ENCODE results near the gene ZCCHC24. TPM values are rescaled to one million over a fixed set of nuclear protein-coding genes. Genes with fewer than 3 reads are reported as not detected.
A peak's percentile ranks its signal among the peaks of the same experiment; 100 is the strongest.

ZCCHC24 gene
- total and polyA plus RNA-seq, 9 donors = 21.6 to 92.1 (median 58.3) TPM

GRCh38 chr10:79459243-79459642 lies 13.8 kb upstream of the ZCCHC24 start:
- no peak for DNase-seq

GRCh38 chr10:79458483-79458882 lies 13.1 kb upstream of the ZCCHC24 start:
- Histone ChIP-seq H3K9me3 (no peaks in the 10 kb centered on the region), H3K27me3 (no peaks in the 10 kb centered on the region), H3K36me3 (no peaks in the 10 kb centered on the region), H3K27ac (no peak overlapping the region), H3K4me3 (no peak overlapping the region), H3K4me1 (ENCODE audit: insufficient read depth) (peaks cover 2% of the 10 kb centered on the region)
- TF ChIP-seq EP300 (IDR thresholded peaks at IDR 0.05) (no peak), POLR2A (IDR thresholded peaks at IDR 0.05) (no peak), CTCF (IDR thresholded peaks at IDR 0.05) (no peak)
- WGBS, 3 donors = 90 to 94% (median 93%) methylated on average over 4 of the region's 4 CpGs
- no peak for DNase-seq
- intact Hi-C loops (cut with DNase I) = no loop called here

More at GRCh38 chr10:79459243-79459642, 13.8 kb upstream of the ZCCHC24 start:
- Histone ChIP-seq H3K9me3 (no peaks in the 10 kb centered on the region), H3K4me1 (ENCODE audit: insufficient read depth) (no peaks in the 10 kb centered on the region), H3K27me3 (no peaks in the 10 kb centered on the region), H3K27ac (no peak overlapping the region), H3K4me3 (no peak overlapping the region), H3K36me3 (no peaks in the 10 kb centered on the region)
- intact Hi-C loops (cut with DNase I) = no loop called here
- TF ChIP-seq EP300 (IDR thresholded peaks at IDR 0.05) (no peak), POLR2A (IDR thresholded peaks at IDR 0.05) (no peak), CTCF (IDR thresholded peaks at IDR 0.05) (no peak)
- 8 to 35% (median 25%) methylated on average over 1 of the region's 1 CpG for WGBS, 3 donors

- no peak for DNase-seq
- TF ChIP-seq EP300 (IDR thresholded peaks at IDR 0.05) (no peak), CTCF (IDR thresholded peaks at IDR 0.05) (no peak), POLR2A (IDR thresholded peaks at IDR 0.05) (no peak)
- Histone ChIP-seq H3K27me3 (no peaks in the 10 kb centered on the region), H3K4me3 (no peak overlapping the region), H3K27ac (no peak overlapping the region), H3K4me1 (ENCODE audit: insufficient read depth) (peaks cover 2% of the 10 kb centered on the region), H3K9me3 (no peaks in the 10 kb centered on the region), H3K36me3 (no peaks in the 10 kb centered on the region)
- 78 to 94% (median 91%) methylated on average over 7 of the region's 7 CpGs for WGBS, 3 donors
- intact Hi-C loops (cut with DNase I) = no loop called here
Measured at GRCh38 chr10:79457256-79457785, 11.9 kb upstream of the ZCCHC24 start.

- Histone ChIP-seq H3K9me3 (no peaks in the 10 kb centered on the region), H3K4me3 (no peak overlapping the region), H3K4me1 (ENCODE audit: insufficient read depth) (peaks cover 2% of the 10 kb centered on the region), H3K36me3 (no peaks in the 10 kb centered on the region), H3K27ac (no peak overlapping the region), H3K27me3 (no peaks in the 10 kb centered on the region)
- peak in 3 of 5 donors; percentile 47 to 64 (median 64) for DNase-seq
- TF ChIP-seq POLR2A (IDR thresholded peaks at IDR 0.05) (no peak), EP300 (IDR thresholded peaks at IDR 0.05) (no peak), CTCF (IDR thresholded peaks at IDR 0.05) (no peak)
- 26 to 34% (median 29%) methylated on average over 6 of the region's 6 CpGs for WGBS, 3 donors
- intact Hi-C loops (cut with DNase I) = no loop called here
Measured at GRCh38 chr10:79454259-79454658, 8.8 kb upstream of the ZCCHC24 start.
